Measurements from ENCODE around the gene GPX3. TPM values are rescaled to one million over a fixed set of nuclear protein-coding genes. Genes with fewer than 3 reads are reported as not detected.

The GPX3 gene, protein sequence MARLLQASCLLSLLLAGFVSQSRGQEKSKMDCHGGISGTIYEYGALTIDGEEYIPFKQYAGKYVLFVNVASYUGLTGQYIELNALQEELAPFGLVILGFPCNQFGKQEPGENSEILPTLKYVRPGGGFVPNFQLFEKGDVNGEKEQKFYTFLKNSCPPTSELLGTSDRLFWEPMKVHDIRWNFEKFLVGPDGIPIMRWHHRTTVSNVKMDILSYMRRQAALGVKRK
- total RNA-seq (10 to 100 TPM; 22.7 to 42.0 TPM), polyA plus RNA-seq (ENCODE audit: insufficient read length in 2 of 2) (10 to 100 TPM; 25.5 to 41.6 TPM)
- long read RNA-seq, donor 1, transcript GPX3-201 (5 exons, 1,636 nt): major isoform, 13 of 13 reads
- long read RNA-seq, donor 1, partial matches to known transcripts: 0 of 13 reads
- long read RNA-seq, donor 1, other reads (novel, unspliced or antisense): 0 of 13 reads
- long read RNA-seq, donor 2, partial matches to known transcripts: 0 of 2 reads
- long read RNA-seq, donor 2, other reads (novel, unspliced or antisense): 0 of 2 reads
- long read RNA-seq, donor 3, transcript GPX3-201 (5 exons, 1,636 nt): major isoform, 9 of 9 reads
- long read RNA-seq, donor 3, partial matches to known transcripts: 0 of 9 reads
- long read RNA-seq, donor 3, other reads (novel, unspliced or antisense): 0 of 9 reads
- long read RNA-seq, donor 4, transcript GPX3-201 (5 exons, 1,636 nt): major isoform, 20 of 20 reads
- long read RNA-seq, donor 4, partial matches to known transcripts: 0 of 20 reads
- long read RNA-seq, donor 4, other reads (novel, unspliced or antisense): 0 of 20 reads

DNA sequence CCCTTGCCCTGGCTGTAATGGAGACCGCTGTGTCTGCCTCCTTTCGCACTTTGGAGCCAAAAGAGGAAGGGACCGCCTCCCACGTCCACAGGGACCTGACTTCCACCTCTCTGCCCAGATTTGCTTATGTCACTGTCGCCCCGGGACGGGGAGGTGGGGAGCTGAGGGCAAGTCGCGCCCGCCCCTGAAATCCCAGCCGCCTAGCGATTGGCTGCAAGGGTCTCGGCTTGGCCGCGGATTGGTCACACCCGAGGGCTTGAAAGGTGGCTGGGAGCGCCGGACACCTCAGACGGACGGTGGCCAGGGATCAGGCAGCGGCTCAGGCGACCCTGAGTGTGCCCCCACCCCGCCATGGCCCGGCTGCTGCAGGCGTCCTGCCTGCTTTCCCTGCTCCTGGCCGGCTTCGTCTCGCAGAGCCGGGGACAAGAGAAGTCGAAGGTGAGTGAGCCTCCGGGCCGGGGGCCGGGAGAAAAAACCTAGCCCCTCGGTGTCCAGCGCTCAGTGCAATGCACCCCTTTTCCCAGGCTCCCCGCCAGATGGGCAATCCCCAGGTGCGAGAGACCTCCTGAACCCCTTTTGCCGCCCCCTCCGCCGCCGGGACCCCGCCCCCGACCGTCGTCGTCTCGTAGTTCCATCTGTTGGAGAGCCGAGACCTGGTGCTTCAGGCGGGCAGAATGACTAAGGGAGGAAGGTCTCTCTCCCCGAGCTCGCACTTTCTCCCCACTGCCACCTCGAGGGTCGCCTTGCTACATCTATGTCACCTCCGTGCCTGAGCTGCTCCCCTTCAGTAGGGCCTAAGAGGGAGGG, at the start of gene GPX3:
Gene GPX3, plus strand, starts transcription at position 288 of the 807 bp plus-strand sequence. Its CDS starts 64 bp downstream, at position 352.
- Histone ChIP-seq H3K4me1 (ENCODE audit: control insufficient read depth, insufficient read depth, low read length) (peaks cover 12% of the 10 kb centered on the region), H3K9me3 (ENCODE audit: control insufficient read depth, insufficient read depth, low read length) (no peaks in the 10 kb centered on the region), H3K4me3 (ENCODE audit: low read depth, low read length) (peak within 1 kb of the TSS; percentile 58), H3K27me3 (ENCODE audit: control insufficient read depth, insufficient read depth, low read length) (no peaks in the 10 kb centered on the region), H3K36me3 (ENCODE audit: control insufficient read depth, insufficient read depth, low read length) (no peaks in the 10 kb centered on the region), H3K27ac (ENCODE audit: low read depth, low read length) (no peak within 1 kb of the TSS)
- peak in 3 of 6 donors; percentile 27 to 87 (median 82) for DNase-seq (ENCODE audit: low read depth in 4 of 6, low spot score in 6 of 6)
- under 1% methylated on average over 51 of the region's 54 CpGs for WGBS (ENCODE audit: insufficient coverage)

DNA sequence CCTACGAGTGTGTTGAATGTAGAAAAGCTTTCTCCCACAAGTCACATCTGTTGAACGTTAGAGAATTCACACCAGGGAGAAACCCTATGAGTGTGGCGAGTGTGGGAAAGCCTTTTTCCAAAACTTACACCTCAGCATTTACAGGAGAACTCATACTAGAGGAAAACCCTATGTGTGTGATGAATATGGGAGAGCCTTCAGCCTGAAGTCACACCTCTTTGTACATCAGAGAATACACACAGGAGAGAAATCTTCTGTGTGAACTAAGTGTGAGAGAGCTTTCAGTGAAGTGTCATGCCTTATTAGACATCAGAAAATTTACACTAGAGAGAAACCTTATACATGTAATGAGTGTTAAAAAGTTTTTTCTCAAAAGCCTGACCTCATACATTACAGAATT, 41.8 kb upstream of the GPX3 start:
- no peaks in the 10 kb centered on the region for H3K27me3 ChIP-seq (ENCODE audit: control insufficient read depth, insufficient read depth, low read length)
- H3K36me3 ChIP-seq (ENCODE audit: control insufficient read depth, insufficient read depth, low read length): no peaks in the 10 kb centered on the region
- no peaks in the 10 kb centered on the region for H3K9me3 ChIP-seq (ENCODE audit: control insufficient read depth, insufficient read depth, low read length)
- WGBS (ENCODE audit: insufficient coverage): no CpG with 5 or more reads among the region's 3 CpGs
- H3K4me3 ChIP-seq (ENCODE audit: low read depth, low read length): no peak overlapping the region
- DNase-seq (ENCODE audit: low read depth in 4 of 6, low spot score in 6 of 6): no peak
- H3K27ac ChIP-seq (ENCODE audit: low read depth, low read length): no peak overlapping the region
- no peaks in the 10 kb centered on the region for H3K4me1 ChIP-seq (ENCODE audit: control insufficient read depth, insufficient read depth, low read length)

- 88% methylated on average over 3 of the region's 3 CpGs for WGBS (ENCODE audit: insufficient coverage)
- H3K4me3 ChIP-seq (ENCODE audit: low read depth, low read length): no peak overlapping the region
Observed at GRCh38 chr5:150987746-150988145, 32.6 kb upstream of the GPX3 start.

DNA sequence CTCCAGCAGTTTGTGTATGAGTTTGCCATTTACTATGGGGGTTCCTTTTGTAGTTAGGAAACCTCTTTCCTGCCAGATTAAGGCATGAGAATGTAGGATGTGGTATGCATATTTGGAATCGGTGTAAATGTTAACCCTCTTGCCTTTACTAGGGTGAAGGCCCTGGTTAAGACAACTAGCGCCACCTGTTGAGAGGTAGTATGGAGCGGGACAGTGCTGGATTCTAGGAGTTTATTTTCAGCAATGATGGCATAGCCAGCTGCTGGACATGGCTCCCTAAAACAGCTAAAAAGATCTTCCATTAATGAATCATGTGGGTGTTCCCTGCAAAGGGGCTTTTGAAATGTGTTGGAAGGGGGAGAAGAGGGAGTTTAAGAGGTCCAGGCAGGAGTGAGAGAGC, 30.7 kb upstream of the GPX3 start:
- DNase-seq (ENCODE audit: low read depth in 4 of 6, low spot score in 6 of 6): no peak
- Histone ChIP-seq H3K36me3 (ENCODE audit: control insufficient read depth, insufficient read depth, low read length) (no peaks in the 10 kb centered on the region), H3K27me3 (ENCODE audit: control insufficient read depth, insufficient read depth, low read length) (no peaks in the 10 kb centered on the region), H3K27ac (ENCODE audit: low read depth, low read length) (no peak overlapping the region), H3K4me1 (ENCODE audit: control insufficient read depth, insufficient read depth, low read length) (no peaks in the 10 kb centered on the region), H3K9me3 (ENCODE audit: control insufficient read depth, insufficient read depth, low read length) (no peaks in the 10 kb centered on the region), H3K4me3 (ENCODE audit: low read depth, low read length) (no peak overlapping the region)
- WGBS (ENCODE audit: insufficient coverage): 32% methylated on average over 2 of the region's 3 CpGs

More at GRCh38 chr5:150987746-150988145, 32.6 kb upstream of the GPX3 start:
- Histone ChIP-seq H3K27me3 (ENCODE audit: control insufficient read depth, insufficient read depth, low read length) (no peaks in the 10 kb centered on the region), H3K4me1 (ENCODE audit: control insufficient read depth, insufficient read depth, low read length) (no peaks in the 10 kb centered on the region), H3K36me3 (ENCODE audit: control insufficient read depth, insufficient read depth, low read length) (no peaks in the 10 kb centered on the region), H3K27ac (ENCODE audit: low read depth, low read length) (no peak overlapping the region), H3K9me3 (ENCODE audit: control insufficient read depth, insufficient read depth, low read length) (no peaks in the 10 kb centered on the region)
- DNase-seq (ENCODE audit: low read depth in 4 of 6, low spot score in 6 of 6): no peak

DNA sequence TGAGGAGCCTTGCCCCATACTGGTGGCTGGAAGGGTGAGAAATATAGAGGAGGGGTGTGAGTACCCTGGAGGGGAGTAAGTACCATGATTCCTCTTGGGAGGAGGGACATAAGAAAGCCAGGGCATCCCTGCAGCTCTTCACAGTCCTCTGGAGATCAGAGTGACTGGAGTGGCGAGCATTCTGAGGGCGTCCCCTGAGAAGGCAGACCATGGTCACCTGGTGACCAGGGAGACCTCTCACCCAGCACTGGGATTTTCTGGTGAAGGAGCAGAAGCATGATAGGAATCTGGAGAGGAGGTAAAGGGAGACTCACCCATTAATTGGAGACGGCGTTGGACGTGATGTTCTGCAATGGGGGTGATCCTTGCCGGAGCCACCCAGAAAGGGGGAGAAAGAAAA, 27.7 kb upstream of the GPX3 start:
- no peak for DNase-seq (ENCODE audit: low read depth in 4 of 6, low spot score in 6 of 6)
- no peaks in the 10 kb centered on the region for H3K27me3 ChIP-seq (ENCODE audit: control insufficient read depth, insufficient read depth, low read length)
- WGBS (ENCODE audit: insufficient coverage): 95% methylated on average over 6 of the region's 6 CpGs
- H3K4me1 ChIP-seq (ENCODE audit: control insufficient read depth, insufficient read depth, low read length): no peaks in the 10 kb centered on the region
- H3K9me3 ChIP-seq (ENCODE audit: control insufficient read depth, insufficient read depth, low read length): no peaks in the 10 kb centered on the region
- H3K27ac ChIP-seq (ENCODE audit: low read depth, low read length): no peak overlapping the region
- H3K36me3 ChIP-seq (ENCODE audit: control insufficient read depth, insufficient read depth, low read length): no peaks in the 10 kb centered on the region
- H3K4me3 ChIP-seq (ENCODE audit: low read depth, low read length): no peak overlapping the region

GRCh38 chr5:150993422-150993821, 27.0 kb upstream of the GPX3 start:
- H3K4me3 ChIP-seq (ENCODE audit: low read depth, low read length): no peak overlapping the region
- DNase-seq (ENCODE audit: low read depth in 4 of 6, low spot score in 6 of 6): no peak
- H3K27me3 ChIP-seq (ENCODE audit: control insufficient read depth, insufficient read depth, low read length): no peaks in the 10 kb centered on the region
- H3K36me3 ChIP-seq (ENCODE audit: control insufficient read depth, insufficient read depth, low read length): no peaks in the 10 kb centered on the region
- H3K4me1 ChIP-seq (ENCODE audit: control insufficient read depth, insufficient read depth, low read length): no peaks in the 10 kb centered on the region
- no peaks in the 10 kb centered on the region for H3K9me3 ChIP-seq (ENCODE audit: control insufficient read depth, insufficient read depth, low read length)
- WGBS (ENCODE audit: insufficient coverage): 90% methylated on average over 2 of the region's 2 CpGs
- H3K27ac ChIP-seq (ENCODE audit: low read depth, low read length): no peak overlapping the region

- H3K9me3 ChIP-seq (ENCODE audit: control insufficient read depth, insufficient read depth, low read length): no peaks in the 10 kb centered on the region
- no peak overlapping the region for H3K27ac ChIP-seq (ENCODE audit: low read depth, low read length)
- WGBS (ENCODE audit: insufficient coverage): 100% methylated on average over 1 of the region's 1 CpG
Observed at GRCh38 chr5:150993826-150994412, 26.5 kb upstream of the GPX3 start.

GRCh38 chr5:150999704-151000442, 20.5 kb upstream of the GPX3 start:
- Histone ChIP-seq H3K4me3 (ENCODE audit: low read depth, low read length) (no peak overlapping the region), H3K27ac (ENCODE audit: low read depth, low read length) (no peak overlapping the region), H3K9me3 (ENCODE audit: control insufficient read depth, insufficient read depth, low read length) (no peaks in the 10 kb centered on the region), H3K36me3 (ENCODE audit: control insufficient read depth, insufficient read depth, low read length) (no peaks in the 10 kb centered on the region), H3K27me3 (ENCODE audit: control insufficient read depth, insufficient read depth, low read length) (no peaks in the 10 kb centered on the region), H3K4me1 (ENCODE audit: control insufficient read depth, insufficient read depth, low read length) (peaks cover 3% of the 10 kb centered on the region)
- WGBS (ENCODE audit: insufficient coverage): 28% methylated on average over 2 of the region's 7 CpGs
- DNase-seq (ENCODE audit: low read depth in 4 of 6, low spot score in 6 of 6): peak in 3 of 6 donors; percentile 29 to 87 (median 49)

More at GRCh38 chr5:150993826-150994412, 26.5 kb upstream of the GPX3 start:
- H3K4me3 ChIP-seq (ENCODE audit: low read depth, low read length): no peak overlapping the region
- no peaks in the 10 kb centered on the region for H3K27me3 ChIP-seq (ENCODE audit: control insufficient read depth, insufficient read depth, low read length)
- no peak for DNase-seq (ENCODE audit: low read depth in 4 of 6, low spot score in 6 of 6)
- no peaks in the 10 kb centered on the region for H3K4me1 ChIP-seq (ENCODE audit: control insufficient read depth, insufficient read depth, low read length)
- no peaks in the 10 kb centered on the region for H3K36me3 ChIP-seq (ENCODE audit: control insufficient read depth, insufficient read depth, low read length)

Measured in spinal cord (tissue), 10 donors.